Loucy (cell line): ENCODE data around the gene SOX30.

Experiments used
- CTCF ChIP-seq: fragments of 200-600 bp; sonication (generic); conservative IDR thresholded peaks from 2 replicates; pipeline ENCODE4 v1.5.1; 2014; ENCODE audit warnings: mild to moderate bottlenecking, antibody characterized with exemption, low read length
- EZH2phosphoT487 ChIP-seq: fragments of 200-600 bp; IDR thresholded peaks from 2 replicates; pipeline ENCODE4 v1.6.1; 2018; ENCODE audit warnings: antibody characterized with exemption, mild to moderate bottlenecking, moderate library complexity, borderline replicate concordance

- no peak for TF ChIP-seq CTCF
- no peak for TF ChIP-seq EZH2phosphoT487
Observed at GRCh38 chr5:157668356-157668755, 16.1 kb upstream of the SOX30 start.
